RWPE2 (cell line): ENCODE data around the gene PIGBOS1.
"Not testable (repeated sequence)": the region's sequence is repeated elsewhere in the genome, so short reads cannot be mapped to it uniquely, and the experiment has no call there.

Source experiments
- ATAC-seq: fragments of 200-7000 bp; cut with Tn5 transposase; 3 replicates; pipeline ENCODE4 v1.9.1; 2021; ENCODE audit warnings: low read depth
- DNase-seq: peaks from one replicate; pipeline ENCODE4 v3.0.0-alpha.2; 2020; ENCODE audit warnings: low spot score
- H3K27ac ChIP-seq: fragments of 450-650 bp; 2 replicates; pipeline ENCODE4 v1.5.1; 2017; ENCODE audit warnings: mild to moderate bottlenecking; ENCODE audit not compliant: poor library complexity, severe bottlenecking
- H3K27me3 ChIP-seq: fragments of 250-450 bp; sonication (Bioruptor Pico); 2 replicates; pipeline ENCODE4 v1.5.1; 2021; ENCODE audit warnings: mild to moderate bottlenecking, moderate library complexity; ENCODE audit not compliant: insufficient read depth, poor library complexity, severe bottlenecking
- H3K36me3 ChIP-seq: fragments of 250-450 bp; sonication (Bioruptor Pico); 2 replicates; pipeline ENCODE4 v1.5.1; 2020; ENCODE audit warnings: low read depth, mild to moderate bottlenecking, moderate library complexity
- H3K4me1 ChIP-seq: fragments of 250-450 bp; sonication (Bioruptor Pico); 2 replicates; pipeline ENCODE4 v1.5.1; 2021; ENCODE audit warnings: mild to moderate bottlenecking, moderate library complexity; ENCODE audit not compliant: insufficient read depth, poor library complexity, severe bottlenecking
- H3K4me3 ChIP-seq: fragments of 250-450 bp; sonication (Bioruptor Pico); 2 replicates; pipeline ENCODE4 v1.5.1; 2021; ENCODE audit warnings: mild to moderate bottlenecking, moderate library complexity; ENCODE audit not compliant: severe bottlenecking
- H3K9me3 ChIP-seq: fragments of 250-450 bp; sonication (Bioruptor Pico); 2 replicates; pipeline ENCODE4 v1.5.1; 2021; ENCODE audit warnings: mild to moderate bottlenecking, moderate library complexity; ENCODE audit not compliant: severe bottlenecking
- TF ChIP-seq, protein P1 (sequence below): fragments of 450-650 bp; IDR thresholded peaks from one replicate; pipeline ENCODE4 v1.5.1; 2017; ENCODE audit warnings: mild to moderate bottlenecking, moderate library complexity; ENCODE audit not compliant: poor library complexity, severe bottlenecking

Gene PIGBOS1

GRCh38 chr15:55320238-55320550 lies 1.3 kb upstream of the PIGBOS1 start:
- H3K36me3 ChIP-seq: peaks cover 7% of the 10 kb centered on the region
- H3K27ac ChIP-seq: no peak overlapping the region
- H3K4me3 ChIP-seq: no peak overlapping the region
- H3K4me1 ChIP-seq: peaks cover 11% of the 10 kb centered on the region
- no peak for ATAC-seq
- no peaks in the 10 kb centered on the region for H3K27me3 ChIP-seq
- TF ChIP-seq, protein P1, sequence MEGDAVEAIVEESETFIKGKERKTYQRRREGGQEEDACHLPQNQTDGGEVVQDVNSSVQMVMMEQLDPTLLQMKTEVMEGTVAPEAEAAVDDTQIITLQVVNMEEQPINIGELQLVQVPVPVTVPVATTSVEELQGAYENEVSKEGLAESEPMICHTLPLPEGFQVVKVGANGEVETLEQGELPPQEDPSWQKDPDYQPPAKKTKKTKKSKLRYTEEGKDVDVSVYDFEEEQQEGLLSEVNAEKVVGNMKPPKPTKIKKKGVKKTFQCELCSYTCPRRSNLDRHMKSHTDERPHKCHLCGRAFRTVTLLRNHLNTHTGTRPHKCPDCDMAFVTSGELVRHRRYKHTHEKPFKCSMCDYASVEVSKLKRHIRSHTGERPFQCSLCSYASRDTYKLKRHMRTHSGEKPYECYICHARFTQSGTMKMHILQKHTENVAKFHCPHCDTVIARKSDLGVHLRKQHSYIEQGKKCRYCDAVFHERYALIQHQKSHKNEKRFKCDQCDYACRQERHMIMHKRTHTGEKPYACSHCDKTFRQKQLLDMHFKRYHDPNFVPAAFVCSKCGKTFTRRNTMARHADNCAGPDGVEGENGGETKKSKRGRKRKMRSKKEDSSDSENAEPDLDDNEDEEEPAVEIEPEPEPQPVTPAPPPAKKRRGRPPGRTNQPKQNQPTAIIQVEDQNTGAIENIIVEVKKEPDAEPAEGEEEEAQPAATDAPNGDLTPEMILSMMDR: no peak
- no peaks in the 10 kb centered on the region for H3K9me3 ChIP-seq
- DNase-seq: no peak

- TF ChIP-seq, protein P1: no peak
- peak overlapping the region; percentile 52 for H3K27ac ChIP-seq
- peaks cover 7% of the 10 kb centered on the region for H3K36me3 ChIP-seq
- ATAC-seq: no peak
- H3K9me3 ChIP-seq: no peaks in the 10 kb centered on the region
- no peak for DNase-seq
- H3K4me3 ChIP-seq: peak overlapping the region; percentile 91
- peaks cover 11% of the 10 kb centered on the region for H3K4me1 ChIP-seq
- no peaks in the 10 kb centered on the region for H3K27me3 ChIP-seq
Measured at GRCh38 chr15:55319537-55320237, 764 bp upstream of the PIGBOS1 start.

- H3K36me3 ChIP-seq, H3K27me3 ChIP-seq, H3K4me1 ChIP-seq, H3K27ac ChIP-seq, ATAC-seq, DNase-seq, H3K4me3 ChIP-seq, H3K9me3 ChIP-seq: not testable (repeated sequence)
Measured at GRCh38 chr15:55302801-55303200, 16.1 kb downstream of the PIGBOS1 start.

- H3K36me3 ChIP-seq: no peaks in the 10 kb centered on the region
Measured at GRCh38 chr15:55297315-55297714, 21.6 kb downstream of the PIGBOS1 start.

DNA sequence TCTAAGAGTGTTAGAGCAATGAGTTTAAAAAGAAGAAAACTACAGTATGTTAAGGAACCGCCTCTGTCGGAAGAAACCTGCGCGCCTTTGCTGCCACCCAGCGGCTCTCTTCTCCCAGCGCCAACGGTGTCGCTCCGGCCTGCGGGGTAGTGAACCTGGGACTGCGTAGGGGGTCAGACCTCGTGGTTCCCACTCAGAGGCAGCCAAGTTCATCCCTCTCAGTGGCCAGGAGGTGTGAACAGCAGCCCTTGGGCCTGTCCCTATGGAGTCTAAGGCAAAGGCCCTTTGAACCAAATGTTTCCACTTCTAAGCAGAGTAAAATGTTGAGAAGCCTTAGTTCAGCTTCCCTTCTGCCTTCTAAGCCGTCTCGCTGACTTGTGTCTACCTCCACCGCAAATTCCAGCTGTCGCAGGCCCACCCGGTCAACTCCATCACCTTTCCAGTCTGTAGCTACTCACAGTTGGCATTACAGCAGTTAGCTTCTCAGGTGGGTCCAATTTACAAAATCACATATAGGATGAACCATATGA lies 28.3 kb downstream of the PIGBOS1 start:
- no peaks in the 10 kb centered on the region for H3K27me3 ChIP-seq
- peak overlapping the region; percentile 61 for H3K4me3 ChIP-seq
- TF ChIP-seq, protein P1: peak; percentile 100
- no peaks in the 10 kb centered on the region for H3K4me1 ChIP-seq
- no peaks in the 10 kb centered on the region for H3K9me3 ChIP-seq
- no peaks in the 10 kb centered on the region for H3K36me3 ChIP-seq
- ATAC-seq: peak; percentile 85
- peak; percentile 85 for DNase-seq
- H3K27ac ChIP-seq: peak overlapping the region; percentile 57

More at GRCh38 chr15:55297315-55297714, 21.6 kb downstream of the PIGBOS1 start:
- ATAC-seq (no peak), DNase-seq (no peak)
- Histone ChIP-seq H3K4me1 (no peaks in the 10 kb centered on the region), H3K27me3 (no peaks in the 10 kb centered on the region), H3K9me3 (no peaks in the 10 kb centered on the region), H3K27ac (no peak overlapping the region), H3K4me3 (no peak overlapping the region)
- TF ChIP-seq, protein P1: no peak
